HuH-7.5 (cell line): ENCODE measurements around the gene HSPA1B.
A peak's percentile ranks its signal among the peaks of the same experiment; 100 is the strongest.
"Not testable (repeated sequence)": the region's sequence is repeated elsewhere in the genome, so short reads cannot be mapped to it uniquely, and the experiment has no call there.

Source experiments
- DNase-seq: peaks from one replicate; pipeline ENCODE4 v3.0.0; 2011; ENCODE audit warnings: low spot score

Gene HSPA1B

DNA sequence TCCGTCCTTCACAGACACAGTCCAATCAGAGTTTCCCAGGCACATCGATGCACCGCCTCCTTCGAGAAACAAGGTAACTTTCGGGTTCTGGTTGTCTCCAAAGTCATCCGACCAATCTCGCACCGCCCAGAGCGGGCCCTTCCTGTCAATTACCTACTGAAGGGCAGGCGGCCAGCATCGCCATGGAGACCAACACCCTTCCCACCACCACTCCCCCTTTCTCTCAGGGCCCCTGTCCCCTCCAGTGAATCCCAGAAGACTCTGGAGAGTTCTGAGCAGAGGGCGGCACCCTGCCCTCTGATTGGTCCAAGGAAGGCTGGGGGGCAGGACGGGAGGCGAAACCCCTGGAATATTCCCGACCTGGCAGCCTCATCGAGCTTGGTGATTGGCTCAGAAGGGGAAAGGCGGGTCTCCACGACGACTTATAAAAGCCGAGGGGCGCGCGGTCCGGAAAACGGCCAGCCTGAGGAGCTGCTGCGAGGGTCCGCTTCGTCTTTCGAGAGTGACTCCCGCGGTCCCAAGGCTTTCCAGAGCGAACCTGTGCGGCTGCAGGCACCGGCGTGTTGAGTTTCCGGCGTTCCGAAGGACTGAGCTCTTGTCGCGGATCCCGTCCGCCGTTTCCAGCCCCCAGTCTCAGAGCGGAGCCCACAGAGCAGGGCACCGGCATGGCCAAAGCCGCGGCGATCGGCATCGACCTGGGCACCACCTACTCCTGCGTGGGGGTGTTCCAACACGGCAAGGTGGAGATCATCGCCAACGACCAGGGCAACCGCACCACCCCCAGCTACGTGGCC lies at the start of gene HSPA1B:
Gene HSPA1B (plus strand): TSS at position 453 of the 794 bp plus-strand sequence. CDS start 213 bp downstream, at position 666.
- DNase-seq: peak; percentile 88

DNA sequence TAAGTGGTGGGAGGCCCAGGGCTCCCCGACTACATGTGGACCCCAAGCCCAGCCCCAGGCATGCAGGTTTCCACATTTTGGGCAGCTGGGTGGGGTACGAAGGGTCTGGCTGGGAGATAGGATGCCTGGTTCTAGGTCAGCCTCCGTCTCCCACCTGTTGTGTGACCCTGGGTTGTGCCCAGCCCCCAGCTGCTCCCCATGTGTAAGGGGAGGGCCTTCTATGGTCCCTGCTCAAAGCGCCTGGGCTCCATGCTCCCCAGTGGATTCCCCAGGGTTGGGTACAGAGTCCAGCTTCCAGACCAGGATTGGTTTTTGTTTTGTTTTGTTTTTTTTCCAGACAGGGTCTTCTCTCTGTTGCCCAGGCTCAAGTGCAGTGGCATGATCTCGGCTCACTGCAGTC lies 49.3 kb upstream of the HSPA1B start:
- no peak for DNase-seq

DNA sequence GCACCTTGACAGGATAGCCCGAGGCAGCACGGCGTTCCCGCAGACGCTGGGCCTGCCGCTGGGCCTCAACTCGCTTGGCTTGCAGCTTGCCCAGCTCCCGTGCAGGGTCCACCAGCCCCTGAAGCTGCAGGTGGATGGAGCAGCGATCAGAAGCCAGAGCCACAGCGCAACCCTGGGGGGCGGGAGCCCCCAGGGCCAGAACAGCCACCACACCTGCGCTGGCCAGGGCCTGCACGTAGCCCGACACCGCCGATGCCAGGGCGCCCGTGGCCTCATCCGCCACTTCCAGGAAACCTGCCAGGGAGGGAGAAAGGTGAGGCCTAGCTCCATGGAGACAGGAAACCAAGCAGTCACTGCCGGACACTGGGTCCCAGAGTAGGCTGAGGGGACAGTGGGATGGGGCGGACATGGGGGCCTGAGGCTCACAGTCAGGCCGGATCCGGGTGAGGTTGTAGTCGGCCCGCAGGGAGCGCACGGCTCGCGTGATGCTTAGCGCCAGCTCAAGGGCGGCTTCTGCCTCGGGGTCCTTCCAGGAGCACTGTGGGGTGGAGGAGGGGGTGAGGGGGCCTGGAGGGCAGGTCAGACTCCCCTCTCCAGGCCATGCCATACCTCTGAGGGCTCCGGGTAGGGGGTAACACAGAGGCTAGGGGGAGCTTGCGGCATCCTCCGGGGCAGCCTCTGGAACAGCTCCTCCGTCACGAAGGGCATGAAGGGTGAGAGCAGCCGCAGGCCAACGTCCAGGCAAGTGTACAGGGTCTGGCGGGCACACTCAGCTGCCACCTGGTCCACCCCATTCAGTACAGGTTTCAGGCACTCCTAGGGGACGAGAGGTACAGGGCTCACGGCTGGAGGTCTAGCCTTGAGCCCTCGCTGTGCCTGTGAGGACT lies 48.3 kb upstream of the HSPA1B start:
- no peak for DNase-seq

DNA sequence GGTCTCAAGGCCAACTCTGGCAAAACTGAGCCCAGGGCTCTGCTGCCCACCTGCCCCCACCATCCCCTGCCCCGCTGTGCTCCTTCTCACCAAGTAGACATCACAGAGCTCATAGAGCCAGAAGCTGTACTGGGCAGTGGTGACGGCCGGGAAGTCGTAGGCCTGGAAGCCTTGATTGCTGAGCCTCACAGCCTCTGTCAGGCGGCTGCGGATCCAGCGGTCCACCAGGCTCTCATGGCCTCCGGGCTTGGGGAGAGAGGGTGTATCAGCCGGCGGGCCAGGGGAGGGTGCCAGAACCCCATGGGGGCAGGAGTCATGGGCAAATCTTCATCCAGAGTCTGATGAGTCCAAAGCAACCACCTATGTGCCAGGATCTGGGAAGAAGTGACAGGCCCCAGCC lies 47.6 kb upstream of the HSPA1B start:
- DNase-seq: no peak

DNA sequence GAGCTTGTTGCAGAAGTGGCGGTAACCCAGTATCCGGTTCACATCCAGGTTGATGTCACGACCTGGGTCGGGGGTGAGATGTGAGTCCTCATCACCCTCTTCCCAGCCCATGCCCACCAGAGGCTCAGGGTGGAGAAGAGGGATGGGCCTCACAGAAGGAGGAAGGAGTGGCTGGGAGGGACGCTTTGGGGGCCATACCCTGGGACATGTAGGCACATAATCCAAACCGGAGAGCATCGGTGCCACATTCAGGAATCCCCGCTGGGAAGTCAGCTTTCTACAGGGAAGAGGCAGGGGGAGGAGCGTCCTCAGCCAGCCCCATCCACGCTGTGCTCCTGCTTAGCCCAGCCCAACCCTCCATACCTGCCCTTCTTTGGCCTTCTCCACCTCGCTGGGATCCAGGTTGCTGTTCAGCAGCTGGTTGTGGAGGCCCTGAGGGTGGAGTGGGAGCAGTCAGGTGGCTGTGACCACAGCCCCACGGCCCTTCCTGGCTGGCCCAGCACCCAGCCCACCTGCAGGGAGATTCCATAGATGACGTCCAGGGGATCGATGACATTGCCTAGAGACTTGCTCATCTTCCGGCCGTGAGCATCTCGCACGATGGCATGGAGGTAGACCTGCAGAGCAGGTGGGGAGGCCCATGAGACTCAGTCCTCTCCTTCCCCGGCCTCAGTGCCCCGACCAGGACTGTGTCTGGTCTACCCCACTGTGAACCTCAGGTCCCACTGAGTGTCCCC lies 46.9 kb upstream of the HSPA1B start:
- DNase-seq: no peak

DNA sequence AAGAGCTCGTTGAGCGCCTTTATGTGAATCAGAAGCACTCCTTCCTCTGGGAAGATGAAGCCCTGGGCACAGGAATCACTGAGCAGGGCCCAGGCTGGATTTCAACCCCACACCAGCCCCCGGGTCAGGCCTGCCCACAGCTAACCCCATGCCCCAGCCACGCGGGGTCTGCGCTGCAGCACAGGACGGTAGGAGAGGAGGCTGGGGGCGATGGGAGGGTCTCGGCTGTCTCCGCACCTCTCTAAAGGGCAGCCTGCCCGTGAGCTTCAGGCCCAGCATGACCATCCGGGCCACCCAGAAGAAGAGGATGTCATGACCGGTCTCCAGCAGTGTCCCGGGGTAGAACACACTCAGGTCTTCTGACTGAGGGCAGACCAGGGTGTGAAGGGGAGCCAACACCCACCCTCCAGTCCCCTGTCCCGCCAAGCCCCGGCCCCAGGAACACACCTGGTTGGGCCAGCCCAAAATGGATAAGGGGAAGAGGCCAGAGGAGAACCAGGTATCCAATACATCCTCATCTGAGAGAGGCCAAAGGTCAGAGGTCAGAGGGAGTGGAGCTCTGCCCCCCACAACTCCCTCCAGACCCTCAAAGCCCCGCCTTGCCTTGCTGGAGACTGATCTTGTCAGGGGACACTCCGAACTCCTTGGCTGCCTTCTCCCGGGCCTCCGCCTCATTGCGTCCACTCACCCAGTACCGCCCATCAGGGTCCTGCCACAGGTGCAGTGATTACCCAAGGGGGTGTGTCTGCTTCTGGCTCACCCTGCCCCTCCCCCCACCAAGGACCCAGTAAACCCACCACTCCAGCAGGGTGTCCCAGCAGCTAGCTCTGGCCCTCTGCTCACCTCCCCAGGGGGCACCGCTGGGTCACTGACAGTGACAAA lies 46.1 kb upstream of the HSPA1B start:
- no peak for DNase-seq

DNA sequence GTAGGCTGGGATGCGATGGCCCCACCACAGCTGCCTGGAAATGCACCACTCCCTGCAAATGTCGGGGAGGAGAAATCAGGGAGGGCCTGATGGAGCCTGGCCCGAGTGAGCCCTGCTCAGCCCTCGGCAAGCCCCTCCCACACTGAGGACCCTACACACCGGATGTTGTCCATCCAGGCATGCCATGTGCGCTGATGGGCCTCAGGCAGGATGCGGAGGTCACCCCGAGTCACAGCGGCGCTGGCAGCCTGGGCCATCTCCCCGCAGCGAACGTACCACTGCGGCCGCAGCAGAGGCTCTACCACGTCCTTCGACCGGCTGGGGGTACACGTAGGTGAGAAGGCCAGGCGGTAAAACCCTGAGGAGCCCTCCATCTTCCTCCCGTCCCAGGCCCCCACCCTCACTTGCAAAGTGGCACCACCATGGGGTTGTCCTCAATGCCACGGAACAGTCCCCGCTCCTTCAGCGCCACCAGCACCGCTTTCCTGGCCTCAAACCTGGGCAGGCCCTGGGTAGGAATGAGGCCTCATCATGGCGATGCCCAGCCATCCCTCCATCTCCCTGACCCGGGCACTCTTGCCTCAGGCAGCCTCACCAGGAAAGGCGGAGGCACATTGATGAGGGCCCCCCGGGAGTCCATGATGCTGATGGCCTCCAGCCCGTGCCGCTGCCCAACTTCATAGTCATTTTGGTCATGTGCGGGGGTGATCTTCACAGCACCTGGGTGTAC lies 45.2 kb upstream of the HSPA1B start:
- DNase-seq: no peak

DNA sequence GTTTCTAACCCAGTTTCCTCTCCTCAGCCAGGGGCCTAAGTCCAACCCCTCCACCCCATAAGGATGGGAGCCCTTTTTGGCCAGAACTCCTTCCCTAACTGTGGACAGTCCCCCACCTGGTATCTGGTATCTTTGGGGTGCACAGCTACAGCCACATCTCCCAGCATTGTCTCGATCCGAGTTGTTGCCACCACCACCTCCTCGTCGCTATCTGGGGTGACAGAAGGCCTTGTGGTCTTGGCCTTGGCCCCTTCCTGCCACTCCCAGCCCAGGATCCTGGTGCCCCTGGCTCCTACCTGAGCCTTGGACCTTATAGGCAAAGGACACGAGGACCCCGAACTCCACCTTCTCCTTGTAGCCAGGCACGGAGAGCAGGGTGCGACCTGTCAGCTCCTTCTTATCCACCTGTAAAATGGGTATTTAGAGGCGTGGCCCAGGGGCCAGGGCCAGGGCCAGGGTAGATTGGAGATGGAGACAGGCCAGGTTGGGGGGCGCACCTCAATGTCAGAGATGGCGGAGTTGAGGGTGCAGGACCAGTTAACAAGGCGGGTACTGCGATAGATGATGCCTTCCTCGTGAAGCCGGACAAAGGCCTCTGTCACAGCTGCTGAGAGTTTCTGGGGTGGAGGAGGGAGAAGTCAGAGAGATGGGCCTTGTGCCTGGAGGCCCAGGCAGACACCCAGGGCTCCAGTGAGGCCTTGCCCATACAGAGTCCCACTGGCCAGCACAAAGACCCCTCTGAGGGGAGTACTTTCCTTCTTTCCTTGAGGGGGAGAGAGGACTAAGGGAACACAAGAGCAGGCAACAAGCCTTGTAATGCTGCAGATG lies 43.2 kb upstream of the HSPA1B start:
- DNase-seq: no peak

DNA sequence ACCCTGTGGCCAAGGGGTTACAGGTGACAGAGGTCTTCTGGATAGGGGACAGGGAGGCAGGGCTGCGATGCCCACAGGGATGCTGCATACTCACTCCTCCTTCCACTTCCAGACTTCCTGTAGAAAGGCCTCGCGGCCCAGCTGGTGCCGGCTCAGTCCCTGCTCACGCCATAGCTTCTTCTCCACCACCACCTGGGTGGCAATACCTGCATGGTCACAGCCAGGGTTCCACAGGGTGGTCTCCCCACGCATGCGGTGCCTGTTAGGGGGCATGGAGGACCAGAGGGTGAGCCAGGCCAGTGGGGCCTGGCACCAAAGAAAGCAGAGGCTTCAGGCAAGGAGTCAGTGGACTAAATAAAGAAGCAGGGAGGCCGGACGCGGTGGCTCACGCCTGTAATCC lies 42.1 kb upstream of the HSPA1B start:
- no peak for DNase-seq

DNA sequence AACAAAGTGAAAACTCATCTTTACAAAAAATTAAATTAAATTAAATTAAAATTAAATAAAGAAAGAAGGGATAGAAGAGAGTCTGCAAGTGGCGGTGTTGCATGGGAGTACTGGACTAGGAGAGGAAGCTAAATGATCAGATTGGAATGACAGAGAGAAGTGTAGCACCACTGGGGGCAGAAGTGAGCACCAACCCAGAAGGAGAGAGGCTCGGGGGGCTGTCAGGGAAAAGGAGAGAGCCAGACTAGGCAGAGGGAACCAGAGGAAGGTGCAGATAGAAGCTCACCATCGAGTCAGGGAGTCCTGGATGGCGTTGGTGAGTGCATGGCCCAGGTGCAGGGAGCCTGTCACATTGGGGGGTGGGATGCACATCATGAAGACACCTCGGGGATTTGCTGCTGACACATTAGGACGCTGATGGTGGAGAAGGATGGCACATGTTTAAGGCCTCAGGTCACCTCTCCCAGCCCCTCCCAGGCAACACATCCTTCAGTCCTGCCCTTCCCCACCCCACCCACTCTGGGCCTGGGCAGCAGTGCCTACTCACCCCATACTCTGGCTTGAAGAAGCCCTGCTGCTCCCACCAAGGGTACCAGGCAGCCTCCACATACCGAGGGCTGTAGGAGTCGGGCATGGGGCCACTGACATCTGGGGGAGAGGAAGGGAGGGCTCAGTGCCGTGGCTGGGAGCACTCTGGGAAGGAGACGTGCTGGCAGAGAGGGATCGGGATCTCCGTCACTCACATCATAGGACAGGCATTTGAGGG lies 36.0 kb upstream of the HSPA1B start:
- peak; percentile 79 for DNase-seq

DNA sequence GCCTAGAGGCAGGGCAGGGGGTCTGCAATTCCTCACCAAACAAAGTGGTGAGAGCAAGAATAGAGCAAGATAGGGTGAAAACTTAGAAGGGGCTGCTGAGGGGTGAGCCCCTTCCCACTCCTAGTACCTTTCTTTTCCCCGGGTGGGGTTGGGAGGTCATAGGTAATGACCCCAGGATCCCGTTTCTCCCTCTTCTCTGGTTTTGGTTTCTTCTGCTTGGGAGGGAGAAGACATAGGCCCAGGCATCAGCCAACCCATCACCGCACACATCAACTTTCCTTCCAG lies 35.5 kb upstream of the HSPA1B start:
- DNase-seq: no peak

DNA sequence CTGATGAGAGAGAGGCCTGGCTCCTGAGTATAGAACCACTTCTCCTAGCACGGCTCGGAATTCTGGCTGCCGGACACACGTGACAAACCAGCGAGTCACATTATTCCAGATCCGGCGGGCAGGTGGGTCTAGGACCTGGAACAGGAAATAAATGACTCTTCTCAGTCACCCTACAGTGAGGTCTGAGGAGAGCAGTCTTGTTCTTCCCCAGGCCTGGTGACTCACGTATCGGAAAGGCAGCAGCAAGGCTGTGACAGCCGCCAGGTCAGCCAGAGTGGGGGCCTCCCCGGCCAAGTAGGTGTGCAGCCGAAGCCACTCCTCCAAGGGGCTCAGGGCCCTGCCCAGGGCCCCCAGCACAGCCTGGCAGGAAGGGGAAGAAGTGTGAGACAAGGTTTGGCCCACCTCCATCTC lies 34.8 kb upstream of the HSPA1B start:
- DNase-seq: no peak

DNA sequence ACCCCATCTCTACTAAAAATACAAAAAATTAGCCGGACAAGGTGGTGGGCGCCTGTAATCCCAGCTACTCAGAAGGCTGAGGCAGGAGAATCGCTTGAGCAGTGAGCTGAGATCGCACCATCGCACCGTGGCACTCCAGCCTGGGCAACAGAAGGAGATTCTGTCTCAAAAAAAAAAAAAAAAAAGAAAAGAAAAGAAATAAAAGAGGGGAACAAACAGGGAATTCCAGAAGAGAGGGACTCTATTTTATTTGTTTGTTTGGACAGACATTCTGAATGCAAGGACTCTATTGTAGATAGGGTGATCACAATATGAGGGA lies 33.7 kb upstream of the HSPA1B start:
- DNase-seq: not testable (repeated sequence)

DNA sequence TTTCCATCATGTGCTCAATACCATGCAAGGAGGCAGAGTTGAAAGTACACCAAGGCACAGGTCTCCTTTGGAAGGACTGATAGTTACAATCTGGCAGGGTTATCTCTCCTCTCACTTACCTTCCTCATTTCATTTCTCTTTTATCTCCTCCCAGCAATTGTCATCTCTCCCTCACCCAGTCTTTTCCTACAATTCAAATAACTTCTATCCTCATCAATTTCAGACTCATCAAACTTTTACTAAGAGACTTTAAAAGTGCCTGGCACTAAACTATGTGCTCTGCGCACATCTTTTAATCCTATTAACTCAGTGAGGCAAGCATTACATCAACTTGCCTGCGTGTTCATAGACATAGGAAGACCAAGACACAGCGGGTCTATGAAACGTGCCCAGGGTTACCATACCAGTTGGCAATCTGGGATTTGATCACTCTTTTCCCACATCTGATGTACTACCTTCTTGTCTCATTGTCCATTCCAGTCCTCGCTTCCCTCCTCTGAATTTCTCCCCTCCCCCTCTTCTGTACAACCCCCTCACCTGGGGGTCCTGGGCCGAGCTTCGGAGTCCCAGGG lies 33.2 kb upstream of the HSPA1B start:
- no peak for DNase-seq

DNA sequence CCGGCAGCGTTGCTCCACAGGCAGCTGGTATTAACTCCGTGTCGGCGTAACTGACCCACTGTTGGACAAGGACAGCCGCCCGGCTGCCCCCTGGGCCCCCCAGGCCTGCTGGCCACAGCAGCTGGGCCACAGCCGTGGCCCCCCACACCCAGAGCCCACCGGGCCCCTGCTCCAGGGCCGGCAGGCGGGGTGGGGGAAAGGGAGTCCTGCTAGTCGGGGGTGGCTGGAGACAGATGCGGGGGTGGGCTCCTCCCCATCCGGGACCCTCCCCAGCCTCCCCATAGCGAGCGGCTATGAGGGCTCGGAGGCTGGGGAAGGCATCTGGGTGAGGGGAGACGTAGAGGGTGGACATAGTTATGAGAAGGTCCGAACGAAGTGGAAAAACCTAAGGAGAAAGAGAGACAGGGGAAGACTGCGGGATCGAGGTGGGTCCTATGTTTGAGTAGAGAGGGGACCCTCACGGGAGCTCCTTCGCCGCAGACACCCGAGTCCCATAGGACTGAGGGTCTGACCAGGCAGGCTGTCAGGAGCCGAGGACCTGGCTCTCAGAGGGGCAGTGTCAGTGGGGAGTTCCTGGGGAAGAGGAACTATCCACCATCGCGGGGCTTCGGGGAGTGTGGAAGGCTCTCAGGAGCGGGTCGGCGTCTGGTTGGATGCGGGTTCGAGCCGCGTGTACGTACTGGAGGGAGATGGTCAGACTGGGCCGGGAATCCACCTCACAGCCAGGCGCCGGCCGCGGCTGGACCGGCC lies 32.5 kb upstream of the HSPA1B start:
- no peak for DNase-seq

DNA sequence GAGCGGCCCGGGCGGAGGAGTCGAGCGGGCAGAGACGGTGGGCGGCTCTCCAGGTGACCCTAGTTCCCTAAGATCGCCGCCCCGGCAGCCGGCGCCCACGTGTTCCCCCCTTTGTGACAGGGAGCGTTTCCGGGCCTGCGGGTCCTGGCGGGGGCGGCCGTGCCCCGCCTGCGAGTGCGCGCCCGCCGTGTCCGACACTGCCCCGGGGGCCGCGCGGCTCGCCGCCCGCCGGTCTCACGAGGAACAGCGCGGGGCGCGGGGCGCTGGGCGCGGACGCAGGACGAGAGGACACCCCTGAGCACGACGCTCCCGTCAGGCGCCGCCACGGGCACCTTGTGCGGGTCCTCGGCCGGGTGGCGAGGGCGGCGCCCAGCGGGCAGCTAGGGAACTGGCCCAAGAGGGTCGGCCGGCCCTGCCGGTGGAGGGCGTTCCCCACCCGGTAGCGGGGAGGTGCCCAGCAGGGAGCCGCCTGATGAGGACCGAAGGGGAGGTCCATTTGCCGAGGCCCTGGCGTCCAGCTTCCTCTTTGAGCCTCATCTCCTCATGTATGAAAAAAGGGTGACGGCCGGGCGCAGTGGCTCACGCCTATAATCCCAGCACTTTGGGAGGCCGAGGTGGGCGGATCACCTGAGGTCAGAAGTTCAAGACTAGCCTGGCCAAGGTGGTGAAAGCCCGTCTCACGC lies 31.8 kb upstream of the HSPA1B start, which contains the start of gene VARS1:
Gene VARS1 (minus strand): TSS at position 137 of the 683 bp plus-strand sequence. CDS start 535 bp downstream, outside the sequence.
- peak; percentile 91 for DNase-seq

DNA sequence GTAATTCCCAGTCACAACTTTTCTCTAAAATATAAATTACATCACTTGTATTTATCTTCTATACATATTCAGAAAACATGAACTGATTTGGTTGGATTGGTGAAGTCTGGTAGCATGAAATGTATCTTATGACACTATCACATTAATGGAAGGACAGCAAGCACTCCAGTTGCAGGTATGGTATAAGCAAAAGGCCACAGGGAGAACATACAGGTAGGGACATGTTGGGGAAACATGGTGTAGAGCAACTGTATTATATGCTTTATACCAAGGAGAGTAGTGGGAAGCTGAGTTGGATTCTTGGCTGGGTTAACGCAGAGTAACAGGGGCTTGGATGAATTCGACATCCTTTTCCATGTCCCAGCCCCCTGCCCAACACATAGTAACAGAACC lies 30.5 kb upstream of the HSPA1B start:
- DNase-seq: no peak

DNA sequence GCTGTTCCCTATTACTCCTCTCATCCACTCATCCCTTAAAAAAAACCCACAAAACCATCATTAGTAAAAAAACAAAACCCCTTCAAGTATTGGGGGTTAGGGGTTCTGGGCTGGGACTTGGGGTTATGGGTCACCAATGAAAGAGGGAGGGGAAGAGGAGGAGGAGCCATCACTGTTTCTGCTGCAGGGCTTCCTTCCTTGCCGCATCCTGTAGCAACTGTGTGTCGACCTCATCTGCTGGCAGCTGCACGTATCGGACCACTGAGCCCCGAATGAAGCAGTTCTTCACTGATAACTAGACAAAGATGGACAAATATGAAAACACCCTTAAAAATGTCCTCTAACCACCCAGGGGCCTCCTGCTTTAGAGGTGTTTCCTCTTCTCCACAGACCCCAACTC lies 29.9 kb upstream of the HSPA1B start:
- no peak for DNase-seq
